DND-41 (cell line): ENCODE measurements around the gene ARID3A.

Experiments used
- EZH2 ChIP-seq: IDR thresholded peaks from 3 replicates; pipeline ENCODE4 v1.6.1; 2012; ENCODE audit warnings: borderline replicate concordance, low read depth, mild to moderate bottlenecking, moderate library complexity, low read length, inconsistent platforms; ENCODE audit not compliant: severe bottlenecking
- TF ChIP-seq, protein P1 (sequence below): IDR thresholded peaks from 2 replicates; pipeline ENCODE4 v1.5.1; 2012; ENCODE audit warnings: borderline replicate concordance, low read length, moderate library complexity, mild to moderate bottlenecking; ENCODE audit not compliant: poor library complexity, severe bottlenecking; ENCODE audit errors: extremely low read depth

DNA sequence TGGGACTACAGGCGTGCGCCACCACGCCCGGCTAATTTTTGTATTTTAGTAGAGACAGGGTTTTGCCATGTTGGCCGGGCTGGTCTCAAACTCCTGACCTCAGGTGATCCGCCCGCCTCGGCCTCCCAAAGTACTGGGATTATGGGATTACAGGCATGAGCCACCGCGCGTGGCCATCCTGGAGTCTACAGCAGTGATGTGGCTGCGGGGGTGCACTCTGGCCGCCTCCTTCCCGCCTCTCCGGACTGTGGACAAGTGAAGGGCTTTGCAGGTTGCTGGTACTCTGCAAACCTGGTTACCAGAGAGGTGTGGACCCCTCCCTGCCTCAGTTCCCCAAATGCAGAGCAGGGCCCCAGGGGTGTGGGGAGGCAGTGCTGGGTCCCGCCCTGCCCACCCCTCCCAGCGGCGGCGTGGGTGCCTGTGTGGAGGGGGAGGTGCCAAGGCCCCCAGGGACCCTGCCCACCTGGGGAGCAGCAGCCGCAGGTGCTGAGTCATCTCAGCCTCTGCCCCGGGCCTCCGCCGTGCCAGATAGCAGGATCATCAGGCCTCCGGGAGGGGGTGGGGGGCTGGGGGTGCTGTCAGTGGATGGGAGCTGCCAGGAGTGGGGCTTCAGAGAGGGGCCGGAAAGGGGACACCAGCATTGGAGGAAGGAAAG, 23.1 kb downstream of the ARID3A start:
- TF ChIP-seq, protein P1, sequence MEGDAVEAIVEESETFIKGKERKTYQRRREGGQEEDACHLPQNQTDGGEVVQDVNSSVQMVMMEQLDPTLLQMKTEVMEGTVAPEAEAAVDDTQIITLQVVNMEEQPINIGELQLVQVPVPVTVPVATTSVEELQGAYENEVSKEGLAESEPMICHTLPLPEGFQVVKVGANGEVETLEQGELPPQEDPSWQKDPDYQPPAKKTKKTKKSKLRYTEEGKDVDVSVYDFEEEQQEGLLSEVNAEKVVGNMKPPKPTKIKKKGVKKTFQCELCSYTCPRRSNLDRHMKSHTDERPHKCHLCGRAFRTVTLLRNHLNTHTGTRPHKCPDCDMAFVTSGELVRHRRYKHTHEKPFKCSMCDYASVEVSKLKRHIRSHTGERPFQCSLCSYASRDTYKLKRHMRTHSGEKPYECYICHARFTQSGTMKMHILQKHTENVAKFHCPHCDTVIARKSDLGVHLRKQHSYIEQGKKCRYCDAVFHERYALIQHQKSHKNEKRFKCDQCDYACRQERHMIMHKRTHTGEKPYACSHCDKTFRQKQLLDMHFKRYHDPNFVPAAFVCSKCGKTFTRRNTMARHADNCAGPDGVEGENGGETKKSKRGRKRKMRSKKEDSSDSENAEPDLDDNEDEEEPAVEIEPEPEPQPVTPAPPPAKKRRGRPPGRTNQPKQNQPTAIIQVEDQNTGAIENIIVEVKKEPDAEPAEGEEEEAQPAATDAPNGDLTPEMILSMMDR: no peak
- TF ChIP-seq EZH2: no peak
